MG63 (cell line): ENCODE measurements around the gene FSCN2. TPM values are rescaled to one million over a fixed set of nuclear protein-coding genes. Genes with fewer than 3 reads are reported as not detected.
"Not testable (repeated sequence)": the region's sequence is repeated elsewhere in the genome, so short reads cannot be mapped to it uniquely, and the experiment has no call there.

Experiments used
- DNase-seq: peaks from one replicate; pipeline ENCODE4 v3.0.0-alpha.2; 2020
- H3K27me3 ChIP-seq: fragments of 250-450 bp; sonication (Bioruptor Pico); 2 replicates; pipeline ENCODE4 v1.5.1; 2020; ENCODE audit warnings: mild to moderate bottlenecking, moderate library complexity
- H3K36me3 ChIP-seq: fragments of 250-450 bp; sonication (Bioruptor Pico); 2 replicates; pipeline ENCODE4 v1.5.1; 2020; ENCODE audit warnings: mild to moderate bottlenecking, moderate library complexity
- H3K4me3 ChIP-seq: fragments of 250-450 bp; sonication (Bioruptor Pico); 2 replicates; pipeline ENCODE4 v1.5.1; 2020; ENCODE audit warnings: mild to moderate bottlenecking, moderate library complexity
- H3K9me3 ChIP-seq: fragments of 250-450 bp; sonication (Bioruptor Pico); 2 replicates; pipeline ENCODE4 v1.5.1; 2020; ENCODE audit warnings: mild to moderate bottlenecking, moderate library complexity
- total RNA-seq: library from RNA; depleted of rRNA; stranded (reverse); fragments of >200 nt; shearing (Covaris generic); gene quantifications from 2 replicates; pipeline ENCODE4 v1.2.3, GENCODE V29; 2014; ENCODE audit warnings: low replicate concordance; rRNA removed

The FSCN2 gene
- total RNA-seq, 1 experiment from 2014 or later = not detected

- not testable (repeated sequence) for DNase-seq, H3K27me3 ChIP-seq
These were observed 56.6 kb downstream of the FSCN2 start for GRCh38 chr17:81584771-81585170.

GRCh38 chr17:81586096-81586495 lies 57.9 kb downstream of the FSCN2 start:
- Histone ChIP-seq H3K27me3 (no peaks in the 10 kb centered on the region), H3K9me3 (no peaks in the 10 kb centered on the region), H3K36me3 (peaks cover 94% of the 10 kb centered on the region), H3K4me3 (no peak overlapping the region)
- no peak for DNase-seq

More at GRCh38 chr17:81584771-81585170, 56.6 kb downstream of the FSCN2 start:
- H3K36me3 ChIP-seq = peaks cover 91% of the 10 kb centered on the region
- H3K4me3 ChIP-seq, H3K9me3 ChIP-seq: not testable (repeated sequence)

Other genes with a start within 250 kb of the FSCN2 start
- 76.4 and 121 TPM in 2 replicates for gene SLC38A10, start 233.1 kb upstream of the FSCN2 start, total RNA-seq
- gene BAHCC1, start 132.9 kb upstream of the FSCN2 start, total RNA-seq = 3.6 and 10.4 TPM in 2 replicates
- gene ACTG1, start 15.6 kb upstream of the FSCN2 start, total RNA-seq = 5,061 and 6,321 TPM in 2 replicates
- gene FAAP100, start 24.0 kb downstream of the FSCN2 start, total RNA-seq = 25.6 and 41.7 TPM in 2 replicates
- gene NPLOC4, start 108.7 kb downstream of the FSCN2 start, total RNA-seq = 109 and 157 TPM in 2 replicates
- 2.6 and 3.7 TPM in 2 replicates for gene TSPAN10, start 108.8 kb downstream of the FSCN2 start, total RNA-seq
- gene PDE6G, start 128.2 kb downstream of the FSCN2 start, total RNA-seq = not detected in 2 replicates
- gene OXLD1, start 138.2 kb downstream of the FSCN2 start, total RNA-seq = 61.1 and 64.7 TPM in 2 replicates
- gene CCDC137, start 138.4 kb downstream of the FSCN2 start, total RNA-seq = 55.2 and 133 TPM in 2 replicates
- gene ARL16, start 155.4 kb downstream of the FSCN2 start, total RNA-seq = 35.0 and 47.8 TPM in 2 replicates
- 102 and 116 TPM in 2 replicates for gene HGS, start 155.6 kb downstream of the FSCN2 start, total RNA-seq
- gene MRPL12, start 175.0 kb downstream of the FSCN2 start, total RNA-seq = 146 and 225 TPM in 2 replicates
- 51.4 and 77.6 TPM in 2 replicates for gene SLC25A10, start 183.9 kb downstream of the FSCN2 start, total RNA-seq